ENCODE results near the gene FAM204A.

Gene FAM204A

GRCh38 chr10:118332948-118333710, 9.0 kb downstream of the FAM204A start:
- Histone ChIP-seq H3K4me3 (ENCODE audit: low read length, poor library complexity, severe bottlenecking) (no peak overlapping the region), H3F3A (ENCODE audit: low read depth) (no peaks in the 10 kb centered on the region), H3K4me1 (ENCODE audit: insufficient read depth, low read length, poor library complexity, severe bottlenecking) (peaks cover 18% of the 10 kb centered on the region), H3K9me2 (replicated peaks; ENCODE audit: low read depth, low read length) (no peaks in the 10 kb centered on the region), H3K27me3 (ENCODE audit: insufficient read depth, low read length, poor library complexity, severe bottlenecking) (no peaks in the 10 kb centered on the region), H3K79me2 (ENCODE audit: insufficient read depth, low read length) (peaks cover 4% of the 10 kb centered on the region), H3K36me3 (ENCODE audit: insufficient read depth, low read length) (peaks cover 59% of the 10 kb centered on the region; the same call in 1 of the 2 replicates), H2AFZ (ENCODE audit: low read length) (no peak overlapping the region), H3K9me3 (ENCODE audit: insufficient read depth, low read depth, low read length) (no peaks in the 10 kb centered on the region), H3K4me2 (ENCODE audit: low read depth, low read length, poor library complexity, severe bottlenecking) (no peak overlapping the region), H3K9ac (ENCODE audit: low read depth, low read length, poor library complexity, severe bottlenecking) (no peak overlapping the region), H4K20me1 (ENCODE audit: insufficient read depth, low read length, poor library complexity, severe bottlenecking) (peaks cover 10% of the 10 kb centered on the region)
- no peak for TF ChIP-seq EZH2phosphoT487 (IDR thresholded peaks at IDR 0.05; ENCODE audit: borderline replicate concordance)
- TF ChIP-seq, protein P1, sequence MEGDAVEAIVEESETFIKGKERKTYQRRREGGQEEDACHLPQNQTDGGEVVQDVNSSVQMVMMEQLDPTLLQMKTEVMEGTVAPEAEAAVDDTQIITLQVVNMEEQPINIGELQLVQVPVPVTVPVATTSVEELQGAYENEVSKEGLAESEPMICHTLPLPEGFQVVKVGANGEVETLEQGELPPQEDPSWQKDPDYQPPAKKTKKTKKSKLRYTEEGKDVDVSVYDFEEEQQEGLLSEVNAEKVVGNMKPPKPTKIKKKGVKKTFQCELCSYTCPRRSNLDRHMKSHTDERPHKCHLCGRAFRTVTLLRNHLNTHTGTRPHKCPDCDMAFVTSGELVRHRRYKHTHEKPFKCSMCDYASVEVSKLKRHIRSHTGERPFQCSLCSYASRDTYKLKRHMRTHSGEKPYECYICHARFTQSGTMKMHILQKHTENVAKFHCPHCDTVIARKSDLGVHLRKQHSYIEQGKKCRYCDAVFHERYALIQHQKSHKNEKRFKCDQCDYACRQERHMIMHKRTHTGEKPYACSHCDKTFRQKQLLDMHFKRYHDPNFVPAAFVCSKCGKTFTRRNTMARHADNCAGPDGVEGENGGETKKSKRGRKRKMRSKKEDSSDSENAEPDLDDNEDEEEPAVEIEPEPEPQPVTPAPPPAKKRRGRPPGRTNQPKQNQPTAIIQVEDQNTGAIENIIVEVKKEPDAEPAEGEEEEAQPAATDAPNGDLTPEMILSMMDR (conservative IDR thresholded peaks at IDR 0.05; ENCODE audit: low read length): no peak

GRCh38 chr10:118332236-118332635, 9.9 kb downstream of the FAM204A start:
- no peak for TF ChIP-seq EZH2phosphoT487 (IDR thresholded peaks at IDR 0.05; ENCODE audit: borderline replicate concordance)
- TF ChIP-seq, protein P1 (conservative IDR thresholded peaks at IDR 0.05; ENCODE audit: low read length): no peak
- H4K20me1 ChIP-seq (ENCODE audit: insufficient read depth, low read length, poor library complexity, severe bottlenecking): peaks cover 5% of the 10 kb centered on the region
- H3K36me3 ChIP-seq (ENCODE audit: insufficient read depth, low read length): peaks cover 68% of the 10 kb centered on the region; the same call in 1 of the 2 replicates
- no peaks in the 10 kb centered on the region for H3F3A ChIP-seq (ENCODE audit: low read depth)
- H2AFZ ChIP-seq (ENCODE audit: low read length): no peak overlapping the region
- no peak overlapping the region for H3K4me2 ChIP-seq (ENCODE audit: low read depth, low read length, poor library complexity, severe bottlenecking)
- no peaks in the 10 kb centered on the region for H3K9me2 ChIP-seq (replicated peaks; ENCODE audit: low read depth, low read length)
- no peaks in the 10 kb centered on the region for H3K9me3 ChIP-seq (ENCODE audit: insufficient read depth, low read depth, low read length)
- no peaks in the 10 kb centered on the region for H3K27me3 ChIP-seq (ENCODE audit: insufficient read depth, low read length, poor library complexity, severe bottlenecking)
- H3K79me2 ChIP-seq (ENCODE audit: insufficient read depth, low read length): no peaks in the 10 kb centered on the region
- no peak overlapping the region for H3K9ac ChIP-seq (ENCODE audit: low read depth, low read length, poor library complexity, severe bottlenecking)
- no peak overlapping the region for H3K4me3 ChIP-seq (ENCODE audit: low read length, poor library complexity, severe bottlenecking)
- H3K4me1 ChIP-seq (ENCODE audit: insufficient read depth, low read length, poor library complexity, severe bottlenecking): peaks cover 11% of the 10 kb centered on the region

DNA sequence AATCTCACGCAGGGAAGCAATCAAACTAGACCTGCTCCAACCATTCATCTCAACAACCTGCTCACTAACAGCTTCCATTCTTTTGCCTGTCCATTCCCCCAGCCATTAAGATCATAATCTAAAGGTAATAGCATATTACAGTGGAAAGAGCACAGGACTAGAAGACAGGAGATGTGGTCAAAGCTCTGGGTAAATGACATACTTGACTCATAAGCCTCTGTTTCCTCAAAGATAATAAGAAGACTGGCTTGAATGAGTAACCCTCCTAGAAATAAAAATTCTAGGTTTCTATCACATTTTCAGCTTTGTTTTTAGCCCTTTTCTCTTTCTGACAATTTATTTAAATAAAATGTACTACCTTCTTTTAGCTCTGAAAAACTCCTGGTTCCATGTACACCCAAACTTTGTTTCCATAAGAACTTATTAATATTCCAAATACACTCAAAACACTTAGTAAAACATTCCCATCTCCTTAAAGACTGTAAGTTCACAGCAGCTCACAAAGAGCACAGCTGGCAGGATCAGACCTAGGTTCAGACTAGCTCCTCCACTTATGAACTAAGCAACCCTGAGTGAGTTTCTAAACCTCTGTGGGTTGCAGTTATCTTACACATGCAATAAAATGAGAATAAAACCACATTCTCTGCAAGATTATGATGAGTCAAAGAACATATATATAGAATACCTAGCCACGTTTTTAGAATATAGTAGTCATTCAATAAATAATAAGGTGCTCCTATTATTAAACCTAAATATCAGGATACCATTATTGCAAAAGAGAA, 11.6 kb downstream of the FAM204A start:
- Histone ChIP-seq H2AFZ (ENCODE audit: low read length) (no peak overlapping the region), H3K4me3 (ENCODE audit: low read length, poor library complexity, severe bottlenecking) (no peak overlapping the region), H4K20me1 (ENCODE audit: insufficient read depth, low read length, poor library complexity, severe bottlenecking) (no peaks in the 10 kb centered on the region), H3K79me2 (ENCODE audit: insufficient read depth, low read length) (no peaks in the 10 kb centered on the region), H3K9me2 (replicated peaks; ENCODE audit: low read depth, low read length) (no peaks in the 10 kb centered on the region), H3F3A (ENCODE audit: low read depth) (no peaks in the 10 kb centered on the region), H3K36me3 (ENCODE audit: insufficient read depth, low read length) (peaks cover 69% of the 10 kb centered on the region; the same call in 1 of the 2 replicates), H3K27me3 (ENCODE audit: insufficient read depth, low read length, poor library complexity, severe bottlenecking) (no peaks in the 10 kb centered on the region), H3K9me3 (ENCODE audit: insufficient read depth, low read depth, low read length) (no peaks in the 10 kb centered on the region), H3K9ac (ENCODE audit: low read depth, low read length, poor library complexity, severe bottlenecking) (no peak overlapping the region), H3K4me2 (ENCODE audit: low read depth, low read length, poor library complexity, severe bottlenecking) (no peak overlapping the region), H3K4me1 (ENCODE audit: insufficient read depth, low read length, poor library complexity, severe bottlenecking) (peaks cover 8% of the 10 kb centered on the region)
- TF ChIP-seq EZH2phosphoT487 (IDR thresholded peaks at IDR 0.05; ENCODE audit: borderline replicate concordance): no peak
- TF ChIP-seq, protein P1 (conservative IDR thresholded peaks at IDR 0.05; ENCODE audit: low read length): no peak

Measured in Loucy (cell line).